Stimulated activated CD4-positive, alpha-beta T cell treated with anti-CD3 and anti-CD28 coated beads, Interleukin-2, amount 100 ng/mL, for 4 hours (primary cell): Measurements from ENCODE around the gene TTI1.

Source experiments
- DNase-seq: peaks from one replicate; pipeline ENCODE4 v3.0.0-alpha.2; 2020; ENCODE audit warnings: low read depth

The TTI1 gene

DNA sequence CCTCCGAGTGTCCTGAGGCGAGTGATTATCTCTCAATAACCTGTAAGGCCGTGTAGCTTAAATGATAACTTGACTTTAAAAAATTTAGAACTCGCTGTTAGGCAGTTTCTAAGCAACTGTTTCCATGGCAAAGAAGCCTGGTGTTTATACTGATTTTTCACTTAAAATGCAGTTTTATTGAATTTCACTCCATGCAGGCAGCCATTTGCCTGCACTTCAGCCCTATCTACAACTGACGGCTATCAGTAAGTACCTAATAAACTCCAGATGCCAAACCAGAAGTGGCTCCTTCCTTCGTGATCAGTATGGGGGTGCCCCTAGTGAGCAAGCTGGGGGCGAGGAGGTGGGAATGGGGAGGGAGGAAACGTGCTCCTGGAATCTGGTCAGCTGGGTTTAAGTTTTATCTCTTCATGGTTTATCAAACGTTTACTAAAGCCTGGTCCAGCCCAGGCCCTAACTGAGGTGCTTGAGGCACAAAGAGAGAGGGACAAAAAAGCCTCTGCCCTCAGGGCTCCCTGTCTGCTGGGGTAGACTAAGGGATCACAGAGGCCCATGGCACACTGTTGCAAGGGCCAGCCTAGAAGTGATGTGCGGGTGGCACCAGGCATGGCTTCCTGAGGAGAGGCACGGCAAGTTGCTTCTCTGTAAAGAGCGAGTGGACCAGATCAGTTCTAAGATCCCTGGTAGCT, 45.5 kb downstream of the TTI1 start:
- DNase-seq = no peak

DNA sequence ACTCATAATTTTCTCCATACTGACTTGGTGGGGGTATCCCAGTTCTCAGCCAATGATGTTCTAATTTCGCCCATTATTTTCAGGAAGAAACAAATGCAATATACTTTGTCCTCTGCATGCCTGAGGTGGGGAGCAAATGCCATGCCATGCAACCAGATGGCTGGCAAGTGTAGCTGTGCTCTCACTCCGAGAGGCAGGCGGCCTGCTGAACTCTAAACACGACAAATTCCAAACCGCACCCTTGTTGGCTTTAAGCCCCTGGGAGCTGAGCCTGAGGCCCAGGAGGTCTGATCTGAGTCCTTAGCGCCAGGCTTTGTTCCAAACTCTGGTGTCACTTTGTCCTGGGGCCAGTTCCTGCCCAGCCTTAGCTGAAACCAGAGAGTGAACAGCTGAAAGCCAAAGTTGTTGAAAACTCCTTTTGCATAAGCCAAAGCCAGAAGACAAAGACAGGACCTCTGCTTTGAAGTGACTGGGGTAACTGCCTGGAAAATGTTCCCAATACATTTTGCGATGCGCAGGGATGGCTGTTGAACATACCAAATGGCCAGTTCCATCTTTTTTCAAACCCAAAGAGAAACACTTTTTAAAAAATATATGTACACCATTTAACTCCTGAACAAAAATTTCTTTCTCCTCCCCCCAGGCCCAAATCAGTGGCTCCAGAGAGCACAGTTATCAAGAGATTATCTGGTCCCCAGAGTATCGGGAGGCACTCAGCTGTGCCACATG, 46.2 kb downstream of the TTI1 start:
- no peak for DNase-seq

DNA sequence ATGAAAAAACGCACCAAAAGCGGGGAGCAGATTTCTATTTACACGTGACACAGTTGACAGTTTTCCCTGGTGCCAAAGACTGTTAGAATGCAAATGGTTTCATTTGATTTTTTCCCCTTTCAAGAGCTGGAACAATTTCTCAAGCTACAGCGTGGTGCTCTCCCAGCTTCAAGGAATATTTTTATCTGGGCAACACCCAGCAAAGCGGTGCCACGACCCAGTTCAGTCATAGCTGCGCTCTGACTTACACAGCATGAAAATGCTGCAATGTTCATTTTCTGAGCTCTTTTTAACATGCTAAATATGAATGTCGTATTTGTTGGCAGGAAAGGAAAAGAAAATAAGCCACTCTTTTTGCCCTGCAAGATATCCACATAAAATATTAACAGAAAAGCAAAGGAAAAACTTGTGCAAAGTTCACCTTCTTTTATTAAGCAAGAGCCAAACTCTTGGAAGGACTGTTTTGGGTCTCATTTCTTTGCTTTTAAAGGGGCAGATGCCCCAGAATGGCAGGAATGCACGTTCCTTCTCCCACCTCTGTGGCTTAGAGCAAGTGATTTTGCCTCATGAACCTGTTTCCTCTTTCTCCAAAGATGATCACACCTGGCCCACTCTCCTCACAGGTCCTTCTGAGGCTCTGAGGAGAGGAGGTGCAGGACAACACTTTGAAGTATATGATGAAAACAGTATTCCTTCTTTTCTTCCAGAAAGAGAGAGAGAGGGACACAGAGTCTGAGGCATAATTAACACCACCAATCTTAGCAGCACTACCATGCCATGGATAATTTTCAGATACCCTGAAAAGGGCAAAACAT, 47.0 kb downstream of the TTI1 start:
- DNase-seq = no peak

DNA sequence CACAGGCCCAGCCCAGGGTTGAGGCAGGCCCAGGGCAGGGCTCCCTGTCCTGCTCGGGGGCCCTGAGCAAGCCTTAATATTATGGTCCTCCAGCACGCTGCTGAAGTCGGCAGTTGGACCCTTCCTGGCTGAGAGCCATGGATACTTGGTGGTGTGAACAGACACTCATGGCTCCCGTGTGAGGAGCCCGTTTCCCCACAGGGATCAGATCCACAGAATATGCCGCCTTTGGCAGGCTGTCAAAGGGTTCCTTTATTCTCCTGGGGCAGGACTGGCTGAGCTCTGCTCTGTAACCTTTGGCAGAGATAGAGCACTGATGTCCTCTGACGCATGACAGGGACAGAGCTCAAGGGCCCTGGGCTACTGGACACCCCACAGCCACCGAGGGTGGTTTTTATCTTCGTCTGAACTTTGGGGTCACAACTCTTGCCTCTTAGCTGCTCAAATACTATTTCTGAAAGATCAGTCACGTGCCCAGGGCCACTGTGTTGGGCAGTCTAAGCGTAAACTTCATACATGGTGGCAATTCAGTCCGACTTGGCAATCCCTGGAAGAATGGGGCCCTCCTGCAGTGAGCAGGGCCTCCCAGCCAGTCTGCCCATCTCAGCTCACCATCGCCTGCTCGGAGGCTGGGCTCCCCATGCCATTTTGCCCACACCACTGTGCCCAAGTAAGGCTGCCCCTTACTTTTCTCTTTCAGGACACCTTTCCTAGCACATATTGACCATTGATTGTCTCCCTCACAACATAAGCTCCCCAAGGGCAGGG, 49.1 kb downstream of the TTI1 start:
- no peak for DNase-seq

DNA sequence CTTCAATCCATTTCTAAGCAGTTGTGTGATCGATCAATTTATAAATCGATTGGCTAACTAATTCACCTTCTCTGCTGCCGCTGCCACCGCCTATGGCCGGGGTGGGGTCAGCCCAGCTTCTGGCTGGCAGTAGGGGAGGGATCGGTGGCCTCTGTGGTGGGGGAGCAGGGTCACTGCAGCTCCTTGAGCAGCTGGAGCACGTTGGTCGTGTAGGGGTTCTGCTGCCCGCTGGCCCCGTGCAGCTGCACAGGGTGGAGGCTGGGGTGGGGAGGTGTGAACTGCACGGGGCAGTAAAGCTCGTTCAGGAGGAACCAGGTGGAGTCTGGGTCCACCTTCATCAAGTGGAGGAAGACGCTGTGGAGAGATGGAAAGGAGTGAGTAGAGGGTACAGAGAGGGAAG, 50.0 kb downstream of the TTI1 start:
- DNase-seq = no peak

DNA sequence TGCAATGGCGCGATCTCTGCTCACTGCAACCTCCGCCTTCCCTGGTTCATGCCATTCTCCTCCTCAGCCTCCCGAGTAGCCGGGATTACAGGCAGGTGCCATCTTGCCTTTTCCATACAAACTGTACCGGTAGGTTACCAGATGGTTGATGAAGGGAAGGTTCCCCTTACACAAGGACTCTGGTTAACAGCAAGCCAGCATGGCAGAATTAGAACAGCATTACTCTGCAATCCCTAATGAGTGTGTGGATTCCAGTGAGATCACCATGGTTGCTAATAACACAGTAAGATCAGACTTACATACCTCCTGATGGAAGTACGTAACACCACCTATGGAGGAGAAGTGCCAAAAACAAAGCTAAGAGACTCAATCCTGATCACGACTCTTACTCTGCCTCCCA, 51.7 kb downstream of the TTI1 start:
- no peak for DNase-seq

DNA sequence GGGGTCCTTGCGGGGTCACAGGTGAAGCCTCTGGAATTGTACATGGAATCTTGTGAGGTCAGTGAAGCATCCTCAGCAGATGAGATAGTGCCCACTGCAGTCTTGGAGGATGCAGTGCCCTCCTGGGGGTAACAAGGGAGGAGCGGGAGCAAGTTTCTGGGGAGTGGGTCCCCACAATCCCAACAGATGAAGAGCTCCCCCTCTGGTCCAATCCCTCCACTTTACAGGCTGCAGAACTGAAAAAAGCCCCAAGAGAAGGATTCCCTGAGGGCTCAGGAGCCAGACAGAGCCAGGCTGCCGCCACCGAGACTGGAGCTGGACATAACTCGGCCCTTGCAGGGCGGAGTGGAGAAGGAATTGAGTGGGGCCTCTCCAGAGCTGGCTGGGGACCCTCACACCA, 52.4 kb downstream of the TTI1 start:
- no peak for DNase-seq

DNA sequence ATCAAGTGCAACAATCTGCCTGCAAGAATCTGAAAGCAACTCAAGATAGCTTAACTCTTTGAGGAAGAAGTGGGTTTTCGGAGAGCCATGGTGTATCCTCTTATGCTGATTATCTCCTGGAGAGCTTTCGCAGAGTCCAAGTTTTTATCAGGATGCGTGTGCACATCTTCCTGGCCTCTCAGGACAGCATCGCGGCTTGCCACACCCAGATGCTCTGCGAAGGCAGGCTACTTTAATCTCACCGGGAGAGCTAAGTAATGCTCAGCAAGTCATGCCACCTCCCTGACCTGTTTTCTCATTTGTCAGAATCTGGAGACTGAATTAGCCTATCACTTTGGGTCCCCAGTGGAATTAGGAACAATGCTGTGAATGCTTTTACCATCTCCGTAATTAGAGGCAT, 52.9 kb downstream of the TTI1 start:
- DNase-seq = no peak

DNA sequence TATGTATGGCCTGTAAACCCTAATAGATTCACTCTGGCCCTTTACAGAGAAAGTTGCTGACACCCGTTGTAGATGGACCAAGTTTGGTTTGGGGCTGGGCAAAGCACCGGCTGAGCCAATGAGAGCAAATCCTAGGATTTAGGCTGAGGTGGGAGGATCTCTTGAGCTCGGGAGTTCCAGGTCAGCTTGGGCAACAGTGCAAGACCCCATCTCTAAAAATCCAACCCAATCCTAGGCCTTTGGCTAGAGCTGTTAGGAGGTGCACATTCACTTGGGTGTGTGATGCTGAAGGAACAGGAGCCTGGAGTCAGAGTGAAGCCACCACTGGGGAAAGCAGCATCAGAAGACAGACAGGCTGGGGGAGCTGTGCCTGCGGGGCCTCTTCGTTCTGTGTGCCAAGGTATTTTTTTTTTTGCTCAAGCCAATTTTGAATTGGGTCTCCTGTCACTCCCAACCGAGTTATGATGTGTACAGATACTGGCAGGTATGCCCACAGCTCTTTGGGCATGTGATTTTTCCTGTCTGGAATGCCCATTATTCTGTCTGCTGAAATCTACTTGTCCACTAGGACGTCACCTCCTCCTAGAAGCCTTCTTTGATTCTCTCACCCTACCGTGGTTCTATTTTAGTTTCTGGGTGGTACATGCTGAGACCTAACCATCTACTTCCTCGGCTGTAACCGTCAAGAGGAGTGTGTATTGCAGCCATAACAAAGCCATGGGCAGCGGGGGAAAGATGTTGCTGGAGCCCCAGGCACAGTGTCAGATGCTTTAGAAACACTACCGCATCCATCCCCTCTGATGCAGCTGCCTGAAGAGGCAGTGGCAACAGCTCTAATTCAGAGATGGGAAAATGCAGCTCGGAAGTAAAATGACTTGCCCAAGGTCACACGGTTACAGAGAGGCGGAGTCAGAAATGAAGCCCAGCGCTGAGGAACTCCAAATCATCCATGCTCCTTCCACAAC, 54.0 kb downstream of the TTI1 start:
- no peak for DNase-seq

DNA sequence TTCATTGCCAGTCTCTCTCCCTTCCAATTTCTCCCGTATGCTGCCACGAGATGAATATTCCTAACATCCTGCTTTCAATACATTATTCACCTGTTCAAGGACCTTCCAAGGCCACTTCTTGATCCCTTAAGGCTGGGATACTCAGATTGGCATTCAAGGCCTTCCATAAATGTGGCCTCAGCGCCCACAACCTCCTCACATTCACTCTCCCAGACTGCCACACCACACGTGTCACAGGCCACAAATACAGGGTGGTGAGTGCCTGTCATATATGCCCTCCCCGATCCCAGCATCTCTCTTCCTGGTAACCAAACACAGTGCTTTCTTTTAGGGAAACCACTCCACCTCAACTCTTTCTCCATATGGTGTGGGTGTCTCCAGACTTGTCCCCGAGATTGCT, 55.5 kb downstream of the TTI1 start:
- DNase-seq = no peak

DNA sequence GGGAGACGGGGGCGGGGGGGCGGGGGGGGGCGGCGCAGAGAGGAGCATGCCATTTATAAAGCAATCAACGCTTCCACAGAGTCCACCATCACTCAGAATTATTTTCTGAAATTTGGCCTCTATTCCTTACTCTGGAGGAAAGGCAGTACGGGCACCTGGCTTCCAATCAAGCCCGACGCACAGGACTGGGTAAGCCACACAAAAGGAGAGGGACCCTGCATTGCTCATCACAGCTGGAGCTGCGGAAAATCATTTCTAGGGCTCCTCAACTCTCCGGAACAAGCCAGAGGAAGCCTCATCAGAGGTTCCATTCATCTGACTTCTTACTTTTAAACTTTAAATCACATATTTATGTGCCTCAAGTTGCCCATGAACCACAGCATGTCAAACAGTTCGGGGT, 55.9 kb downstream of the TTI1 start:
- no peak for DNase-seq

DNA sequence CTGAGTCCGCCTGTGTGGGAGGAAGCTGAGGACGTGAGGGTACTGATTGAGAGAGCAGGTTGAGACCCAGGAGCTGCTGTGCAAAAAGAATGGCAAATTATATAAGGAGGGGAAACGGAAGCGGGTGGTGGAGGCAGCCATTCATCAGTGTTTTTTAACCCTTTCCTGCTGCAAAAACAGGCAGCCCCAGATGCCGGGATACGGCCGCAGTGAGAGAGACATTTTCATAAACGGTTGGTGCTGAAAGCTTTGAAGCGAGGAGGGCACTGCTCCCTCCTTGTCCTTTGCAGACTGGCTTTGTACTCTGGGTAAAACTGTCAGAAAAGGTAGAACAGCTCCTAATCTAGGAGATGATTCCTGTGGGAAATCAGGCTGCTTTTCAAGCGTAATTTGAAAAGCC, 56.4 kb downstream of the TTI1 start:
- DNase-seq = no peak

DNA sequence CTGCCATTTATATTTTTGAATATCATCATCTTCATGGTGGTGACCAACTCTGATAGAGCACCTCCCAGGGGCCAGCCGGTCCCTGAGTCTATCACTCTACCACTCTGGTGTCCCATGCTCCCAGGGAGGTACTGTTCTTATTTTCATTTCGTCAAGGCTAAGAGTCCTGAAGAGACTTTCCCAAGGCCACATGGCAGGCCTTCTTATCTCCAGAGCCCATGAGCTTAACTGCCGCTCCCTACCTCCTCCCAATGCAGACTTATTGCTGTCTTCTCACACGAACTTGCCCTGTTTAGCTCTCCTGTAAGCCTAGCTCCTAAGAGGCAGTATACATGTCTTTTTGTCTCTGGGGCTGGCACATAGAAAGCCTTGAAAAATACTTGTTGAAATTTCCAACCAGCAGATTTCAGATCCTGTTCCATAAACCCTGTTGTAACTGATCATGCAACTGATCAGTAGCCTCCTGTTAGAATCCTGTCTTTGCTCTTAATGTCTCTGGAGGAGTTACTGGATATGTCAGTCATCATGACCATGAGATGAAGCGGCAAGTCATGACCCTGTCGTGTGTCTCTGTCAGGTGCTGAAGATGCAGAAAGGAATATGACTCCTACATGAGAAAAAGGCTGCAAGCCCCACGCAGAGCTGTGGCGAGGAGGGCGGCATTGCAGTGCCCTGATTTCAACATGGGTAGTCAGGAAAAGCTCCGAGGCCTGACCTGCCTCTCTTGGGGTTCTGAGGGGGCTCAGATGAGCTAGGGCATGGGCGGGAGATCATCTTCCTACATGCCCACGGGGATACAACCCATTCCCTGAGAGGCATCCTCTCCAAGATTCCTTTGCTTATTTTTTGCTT, 60.0 kb downstream of the TTI1 start:
- DNase-seq = no peak

DNA sequence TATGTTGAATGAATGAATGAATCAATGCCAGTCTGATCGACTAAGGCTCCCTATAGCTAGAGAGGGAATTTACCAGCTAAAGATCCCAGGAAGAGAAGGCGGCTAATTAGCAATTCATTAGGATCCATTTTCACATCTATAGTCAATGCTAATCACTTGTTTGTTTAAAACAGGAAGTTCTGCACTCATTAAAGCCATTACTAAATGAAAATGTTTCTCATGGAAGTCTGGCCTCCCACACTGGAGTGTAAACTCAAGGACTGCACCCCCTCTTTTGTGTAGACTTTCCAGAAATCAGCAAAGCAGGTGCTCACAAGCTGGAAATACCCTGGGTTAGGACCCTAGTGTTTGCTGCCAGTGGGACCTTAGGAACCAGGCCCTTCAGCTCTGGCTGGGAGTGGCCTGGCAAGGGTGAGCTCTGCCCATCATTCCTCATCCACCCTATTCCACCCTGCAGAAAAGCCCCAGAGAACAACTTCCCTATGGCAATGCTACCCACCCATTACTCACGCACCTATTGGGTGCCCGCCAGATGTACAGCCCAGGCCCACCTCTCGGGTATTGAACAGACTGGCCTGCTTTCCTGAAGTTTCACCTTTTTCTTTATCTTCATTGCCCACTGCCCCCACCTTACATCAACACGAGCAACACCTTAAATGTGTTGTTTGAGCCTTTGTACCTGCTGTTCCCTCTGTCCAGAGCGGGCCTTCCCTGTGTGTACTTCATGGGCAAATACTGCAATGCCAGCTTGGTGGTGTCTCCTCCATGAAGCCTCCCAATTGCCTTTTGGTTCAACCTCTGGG, 60.8 kb downstream of the TTI1 start:
- DNase-seq = no peak

DNA sequence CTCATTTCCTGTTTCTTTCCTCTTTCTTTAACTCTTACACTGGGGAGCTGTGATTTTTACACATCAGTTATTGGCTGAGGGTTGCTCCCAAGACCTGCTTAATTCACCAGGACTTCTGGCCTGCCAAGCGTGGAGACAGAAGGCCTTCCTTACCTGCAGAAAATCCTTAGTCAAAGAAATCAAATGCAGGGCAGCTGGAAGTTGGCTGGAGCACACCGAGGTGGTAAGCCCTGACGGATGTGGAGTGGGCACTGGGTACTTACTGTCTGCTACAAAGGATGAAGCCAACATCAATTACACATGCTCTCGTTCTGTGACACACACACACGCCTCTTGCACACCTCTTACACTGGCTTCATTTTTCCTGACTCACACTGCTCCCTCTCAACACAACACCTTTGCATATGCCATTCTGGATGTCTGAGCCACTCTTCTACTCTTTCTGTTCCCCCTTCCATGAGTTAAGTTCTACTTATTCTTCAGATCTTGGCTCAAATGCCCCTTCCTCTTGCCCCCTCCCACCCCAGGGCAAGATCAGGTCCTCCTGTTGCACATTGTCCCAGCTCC, 61.6 kb downstream of the TTI1 start:
- DNase-seq = no peak

DNA sequence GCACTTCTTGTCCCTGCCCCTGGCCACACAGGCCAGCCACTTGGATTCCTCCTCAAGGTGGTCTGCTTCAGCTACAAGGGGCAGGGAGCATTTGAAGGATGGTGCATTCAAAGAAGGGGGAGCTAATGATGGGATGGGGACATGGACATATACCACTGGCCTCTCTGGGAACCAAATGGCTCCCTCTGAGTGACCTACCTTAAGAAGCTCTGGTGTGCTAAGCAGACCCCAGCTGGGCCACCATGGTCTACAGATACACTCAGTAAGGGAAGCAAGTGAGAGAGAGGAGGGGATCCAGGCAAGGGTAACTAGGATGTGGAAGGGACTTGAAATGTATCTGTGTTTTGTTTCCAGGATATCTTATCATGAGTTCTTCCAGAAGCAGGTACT, 62.4 kb downstream of the TTI1 start:
- no peak for DNase-seq

DNA sequence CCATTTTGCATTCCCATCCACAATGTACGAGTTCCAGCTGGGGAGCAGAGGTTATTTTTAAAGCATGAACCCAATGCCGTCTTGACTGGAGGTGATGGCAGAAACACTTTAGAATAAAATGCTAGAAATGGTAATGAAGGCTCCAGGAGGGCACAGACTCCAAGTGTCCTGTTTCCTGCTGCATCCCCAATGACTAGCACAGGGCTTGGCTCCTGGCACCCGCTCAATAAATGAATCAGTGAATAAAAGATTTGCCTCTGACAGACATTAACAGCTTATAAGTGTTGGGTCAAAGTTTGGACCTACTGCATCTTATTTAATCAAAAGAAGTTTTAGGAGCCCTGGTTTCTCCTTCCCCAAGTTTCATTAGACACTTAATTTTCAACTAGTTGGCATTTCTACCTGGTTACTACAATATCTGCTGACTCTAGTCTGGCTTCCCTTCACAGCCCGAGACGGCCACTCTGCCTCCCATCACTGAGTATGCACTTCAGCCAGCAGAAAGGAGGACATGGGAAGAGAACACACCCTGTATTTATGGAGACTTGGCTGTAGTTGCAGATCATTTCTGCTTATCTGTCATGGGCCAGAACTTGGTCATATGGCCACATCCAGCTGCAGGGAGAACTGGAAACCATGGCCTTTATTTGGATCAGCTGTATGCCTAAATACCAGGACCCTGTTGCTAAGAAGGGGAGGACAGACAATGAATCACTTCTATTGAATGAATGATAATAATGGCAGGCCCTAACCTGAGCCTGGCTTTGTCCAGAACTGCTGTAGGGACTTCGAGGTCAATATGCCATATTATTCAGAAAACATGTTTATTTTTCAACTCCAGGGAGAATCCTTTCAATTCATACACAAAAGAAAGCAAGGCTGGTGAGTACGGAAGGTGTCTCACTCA, 63.1 kb downstream of the TTI1 start:
- no peak for DNase-seq

DNA sequence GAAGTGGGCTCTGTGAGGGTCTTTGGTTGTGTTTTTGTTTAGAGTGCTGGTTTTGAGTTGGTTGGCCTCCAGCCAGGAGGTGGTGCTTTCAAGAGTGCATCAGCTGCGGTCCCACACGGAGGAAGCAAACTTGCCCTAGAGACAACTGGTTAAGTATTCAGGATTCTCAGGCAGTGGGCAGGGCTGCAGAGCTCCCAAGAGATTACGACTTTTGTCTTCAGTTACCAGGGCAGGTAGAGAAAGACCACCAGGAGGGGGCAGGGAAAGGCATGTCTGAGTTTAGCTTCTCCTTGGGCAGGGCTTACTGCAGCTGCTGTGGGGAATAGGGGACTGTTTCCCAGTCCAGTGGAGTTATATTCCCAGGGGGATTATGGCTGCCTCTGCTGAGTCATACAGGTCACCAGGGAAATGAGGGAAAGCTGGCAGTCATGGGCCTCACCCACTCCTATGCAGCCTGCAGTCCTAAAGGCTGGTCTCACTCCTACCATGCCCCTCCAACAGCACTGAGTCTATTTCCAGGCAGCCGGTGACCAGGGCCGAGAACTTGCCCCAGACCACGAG, 64.3 kb downstream of the TTI1 start:
- no peak for DNase-seq
